Measurements from ENCODE around the gene HCN4. TPM values are rescaled to one million over a fixed set of nuclear protein-coding genes. Genes with fewer than 3 reads are reported as not detected.

The HCN4 gene
- total and polyA plus RNA-seq, 2 of the 8 experiments (the other 6 are each of a cell fraction or from before 2014, with no cell fraction given): 3.7 to 8.5 TPM

DNA sequence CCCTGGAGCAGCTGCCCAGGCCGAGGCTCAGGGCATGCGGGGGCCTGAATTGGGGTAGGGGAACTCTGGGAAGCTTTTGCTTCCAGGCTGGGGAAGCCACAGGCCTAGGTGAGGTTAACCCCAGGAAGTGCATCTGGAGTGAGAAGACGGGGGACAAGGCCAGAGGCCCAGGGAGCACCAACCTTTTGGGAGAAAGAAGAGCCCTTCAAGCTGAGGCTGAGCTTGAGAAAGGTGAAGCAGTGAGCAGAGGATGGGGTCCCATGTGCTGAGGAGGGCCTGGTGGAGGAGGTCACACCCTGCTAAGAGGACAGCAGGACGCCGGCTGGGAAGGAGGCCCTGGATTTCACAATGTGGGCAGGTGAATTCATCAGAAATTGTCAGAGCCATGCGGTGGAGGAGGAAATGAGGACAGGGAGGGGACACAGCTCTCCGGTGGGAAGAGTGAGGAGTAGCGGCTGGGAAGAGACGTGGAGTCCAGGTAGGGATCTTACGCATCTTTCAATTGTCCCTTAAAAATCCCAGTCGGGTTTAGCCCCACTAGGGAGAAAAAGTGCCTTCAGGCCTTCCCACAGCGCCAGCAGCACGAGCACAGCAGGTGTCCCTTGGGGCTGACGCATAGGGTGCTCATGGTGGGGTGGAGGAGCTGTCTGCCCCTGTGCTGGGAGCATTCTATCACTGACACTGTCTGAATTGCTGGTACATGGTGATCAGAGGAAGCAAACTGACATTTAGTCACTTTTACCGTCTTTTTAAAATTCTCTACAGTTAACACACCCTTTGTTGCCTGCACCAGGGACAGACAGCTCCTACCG, 50.9 kb downstream of the HCN4 start:
- peak overlapping the region; percentile 32 for H3K18ac ChIP-seq (ENCODE audit: extremely low read depth, low read length)
- ChIA-PET POLR2A (ENCODE audit: partially characterized antibody) (interaction anchor here (0.6 to 1.6 kb wide), 5 partner anchors 9 to 360 kb away, joined by 3 to 5 read pairs (median 4); partner anchors contain the start of gene HCN4), CTCF (ENCODE audit: partially characterized antibody) (interaction anchor here (0.5 to 1.9 kb wide), 9 partner anchors 9 to 323 kb away, joined by 3 to 7 read pairs (median 4); no protein-coding TSS in a partner anchor)
- FAIRE-seq (no peak), DNase-seq (ENCODE audit: low read depth in 1 of 2, low spot score in 2 of 2) (no peak)
- 0 out of 2 replicates have a peak overlapping the region, but pooled peaks have one; percentile 72 for H2BK15ac ChIP-seq (ENCODE audit: low read length)
- H3K79me2 ChIP-seq (ENCODE audit: control insufficient read depth in 1 of 2, insufficient read depth in 2 of 2, low read length in 2 of 2): no peaks in the 10 kb centered on the region
- H2BK120ac ChIP-seq (replicated peaks; ENCODE audit: low read depth, low read length): no peak overlapping the region
- 0 out of 4 replicates have a peak overlapping the region, but pooled peaks of 1 of the 2 experiments have one; percentile 39 for H3K4me2 ChIP-seq (ENCODE audit: insufficient read depth in 1 of 2, low read depth in 2 of 2, low read length in 2 of 2)
- no peak overlapping the region for H2BK20ac ChIP-seq (ENCODE audit: low read length)
- H2BK5ac ChIP-seq (ENCODE audit: low read depth, low read length): no peak overlapping the region
- no peak overlapping the region for H4K8ac ChIP-seq (ENCODE audit: extremely low read depth, insufficient read depth, low read length)
- H3K56ac ChIP-seq (replicated peaks; ENCODE audit: insufficient read length, low read depth, low read length): no peak overlapping the region
- no peak overlapping the region for H4K5ac ChIP-seq (ENCODE audit: insufficient read length, low read depth, low read length)
- H3K36me3 ChIP-seq (ENCODE audit: control insufficient read depth in 2 of 4, insufficient read depth in 4 of 4, low read length in 3 of 4): peaks cover 0 to under 1% (median 0%) of the 10 kb centered on the region in 4 experiments; a peak in 1 of 8 replicates
- no peak overlapping the region for H2AK5ac ChIP-seq (ENCODE audit: low read depth, low read length)
- no peak overlapping the region for H4K91ac ChIP-seq (replicated peaks; ENCODE audit: insufficient read length, low read length)
- no peaks in the 10 kb centered on the region for H3K79me1 ChIP-seq (ENCODE audit: low read depth, low read length)
- no peak overlapping the region for H3K9ac ChIP-seq (replicated peaks in 1 of 4; ENCODE audit: extremely low read depth in 1 of 4, low read depth in 3 of 4, low read length in 3 of 4)
- no peaks in the 10 kb centered on the region; a peak in 1 of 7 replicates for H3K27me3 ChIP-seq (replicated peaks in 1 of 4; ENCODE audit: control insufficient read depth in 3 of 4, extremely low read depth in 1 of 4, insufficient read depth in 3 of 4, low read length in 3 of 4)
- H4K20me1 ChIP-seq (replicated peaks in 1 of 2; ENCODE audit: control insufficient read depth in 1 of 2, insufficient read depth in 2 of 2, low read length in 2 of 2): peaks cover 2 to 6% of the 10 kb centered on the region in 2 experiments
- H3K9me3 ChIP-seq (ENCODE audit: insufficient read depth in 2 of 2, low read depth in 1 of 2, low read length in 1 of 2): no peaks in the 10 kb centered on the region
- peaks cover 0 to 16% (median 11%) of the 10 kb centered on the region in 4 experiments; a peak in 6 of 7 replicates for H3K4me1 ChIP-seq (replicated peaks in 1 of 4; ENCODE audit: control insufficient read depth in 3 of 4, insufficient read depth in 4 of 4, low read length in 3 of 4)
- H3K14ac ChIP-seq (ENCODE audit: insufficient read length): no peak overlapping the region
- no peak overlapping the region for H3K27ac ChIP-seq (ENCODE audit: low read depth, low read length)
- H3K23ac ChIP-seq (ENCODE audit: insufficient read length): no peak overlapping the region
- no peak overlapping the region for H3K4ac ChIP-seq (replicated peaks; ENCODE audit: insufficient read length, low read depth, low read length)
- H3K4me3 ChIP-seq (ENCODE audit: extremely low read depth in 1 of 4, insufficient read depth in 2 of 4, low read depth in 3 of 4, low read length in 4 of 4): no peak overlapping the region
- WGBS, 2 experiments (ENCODE audit: extremely low coverage in 1 of 2, insufficient coverage in 1 of 2, insufficient read length in 1 of 2, insufficient replicate concordance in 2 of 2, low coverage in 1 of 2, low lambda C conversion rate in 2 of 2, missing lambda C conversion rate in 1 of 2): 87% methylated on average over 16 of the region's 16 CpGs; no CpG with 5 or more reads in 1 of the 2 experiments
- no peaks in the 10 kb centered on the region for H3K23me2 ChIP-seq (ENCODE audit: low read depth, low read length)
- peak overlapping the region; percentile 27; the same call in 1 of the 2 replicates for H2BK12ac ChIP-seq (ENCODE audit: low read depth, low read length)
- H2AFZ ChIP-seq (ENCODE audit: low read length): no peak overlapping the region
- TF ChIP-seq SP1 (IDR thresholded peaks at IDR 0.05; ENCODE audit: low read depth, low read length) (no peak), TEAD4 (IDR thresholded peaks at IDR 0.05; ENCODE audit: low read depth, low read length) (no peak), TAF1 (IDR thresholded peaks at IDR 0.05; ENCODE audit: low read depth, low read length) (no peak), NANOG (IDR thresholded peaks at IDR 0.05; ENCODE audit: insufficient read depth, low read depth, low read length, poor library complexity, severe bottlenecking) (no peak), SAP30 (IDR thresholded peaks at IDR 0.05; ENCODE audit: insufficient read depth, insufficient replicate concordance, low read length) (no peak), JUN (IDR thresholded peaks at IDR 0.05; ENCODE audit: low read depth, low read length) (no peak), SP2 (IDR thresholded peaks at IDR 0.05; ENCODE audit: low read length) (no peak)
- TF ChIP-seq, protein P1, sequence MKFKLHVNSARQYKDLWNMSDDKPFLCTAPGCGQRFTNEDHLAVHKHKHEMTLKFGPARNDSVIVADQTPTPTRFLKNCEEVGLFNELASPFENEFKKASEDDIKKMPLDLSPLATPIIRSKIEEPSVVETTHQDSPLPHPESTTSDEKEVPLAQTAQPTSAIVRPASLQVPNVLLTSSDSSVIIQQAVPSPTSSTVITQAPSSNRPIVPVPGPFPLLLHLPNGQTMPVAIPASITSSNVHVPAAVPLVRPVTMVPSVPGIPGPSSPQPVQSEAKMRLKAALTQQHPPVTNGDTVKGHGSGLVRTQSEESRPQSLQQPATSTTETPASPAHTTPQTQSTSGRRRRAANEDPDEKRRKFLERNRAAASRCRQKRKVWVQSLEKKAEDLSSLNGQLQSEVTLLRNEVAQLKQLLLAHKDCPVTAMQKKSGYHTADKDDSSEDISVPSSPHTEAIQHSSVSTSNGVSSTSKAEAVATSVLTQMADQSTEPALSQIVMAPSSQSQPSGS (IDR thresholded peaks at IDR 0.05; ENCODE audit: low read length): no peak
- TF ChIP-seq, protein P2, sequence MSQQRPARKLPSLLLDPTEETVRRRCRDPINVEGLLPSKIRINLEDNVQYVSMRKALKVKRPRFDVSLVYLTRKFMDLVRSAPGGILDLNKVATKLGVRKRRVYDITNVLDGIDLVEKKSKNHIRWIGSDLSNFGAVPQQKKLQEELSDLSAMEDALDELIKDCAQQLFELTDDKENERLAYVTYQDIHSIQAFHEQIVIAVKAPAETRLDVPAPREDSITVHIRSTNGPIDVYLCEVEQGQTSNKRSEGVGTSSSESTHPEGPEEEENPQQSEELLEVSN (IDR thresholded peaks at IDR 0.05): no peak
